Measurements from ENCODE around the gene TENM3. TPM values are rescaled to one million over a fixed set of nuclear protein-coding genes. Genes with fewer than 3 reads are reported as not detected.

TENM3 gene
- total and polyA plus RNA-seq, 2 of the 8 experiments (the other 6 are each of a cell fraction or from before 2014, with no cell fraction given) = 36.9 to 69.3 TPM

- TF ChIP-seq, protein P1, sequence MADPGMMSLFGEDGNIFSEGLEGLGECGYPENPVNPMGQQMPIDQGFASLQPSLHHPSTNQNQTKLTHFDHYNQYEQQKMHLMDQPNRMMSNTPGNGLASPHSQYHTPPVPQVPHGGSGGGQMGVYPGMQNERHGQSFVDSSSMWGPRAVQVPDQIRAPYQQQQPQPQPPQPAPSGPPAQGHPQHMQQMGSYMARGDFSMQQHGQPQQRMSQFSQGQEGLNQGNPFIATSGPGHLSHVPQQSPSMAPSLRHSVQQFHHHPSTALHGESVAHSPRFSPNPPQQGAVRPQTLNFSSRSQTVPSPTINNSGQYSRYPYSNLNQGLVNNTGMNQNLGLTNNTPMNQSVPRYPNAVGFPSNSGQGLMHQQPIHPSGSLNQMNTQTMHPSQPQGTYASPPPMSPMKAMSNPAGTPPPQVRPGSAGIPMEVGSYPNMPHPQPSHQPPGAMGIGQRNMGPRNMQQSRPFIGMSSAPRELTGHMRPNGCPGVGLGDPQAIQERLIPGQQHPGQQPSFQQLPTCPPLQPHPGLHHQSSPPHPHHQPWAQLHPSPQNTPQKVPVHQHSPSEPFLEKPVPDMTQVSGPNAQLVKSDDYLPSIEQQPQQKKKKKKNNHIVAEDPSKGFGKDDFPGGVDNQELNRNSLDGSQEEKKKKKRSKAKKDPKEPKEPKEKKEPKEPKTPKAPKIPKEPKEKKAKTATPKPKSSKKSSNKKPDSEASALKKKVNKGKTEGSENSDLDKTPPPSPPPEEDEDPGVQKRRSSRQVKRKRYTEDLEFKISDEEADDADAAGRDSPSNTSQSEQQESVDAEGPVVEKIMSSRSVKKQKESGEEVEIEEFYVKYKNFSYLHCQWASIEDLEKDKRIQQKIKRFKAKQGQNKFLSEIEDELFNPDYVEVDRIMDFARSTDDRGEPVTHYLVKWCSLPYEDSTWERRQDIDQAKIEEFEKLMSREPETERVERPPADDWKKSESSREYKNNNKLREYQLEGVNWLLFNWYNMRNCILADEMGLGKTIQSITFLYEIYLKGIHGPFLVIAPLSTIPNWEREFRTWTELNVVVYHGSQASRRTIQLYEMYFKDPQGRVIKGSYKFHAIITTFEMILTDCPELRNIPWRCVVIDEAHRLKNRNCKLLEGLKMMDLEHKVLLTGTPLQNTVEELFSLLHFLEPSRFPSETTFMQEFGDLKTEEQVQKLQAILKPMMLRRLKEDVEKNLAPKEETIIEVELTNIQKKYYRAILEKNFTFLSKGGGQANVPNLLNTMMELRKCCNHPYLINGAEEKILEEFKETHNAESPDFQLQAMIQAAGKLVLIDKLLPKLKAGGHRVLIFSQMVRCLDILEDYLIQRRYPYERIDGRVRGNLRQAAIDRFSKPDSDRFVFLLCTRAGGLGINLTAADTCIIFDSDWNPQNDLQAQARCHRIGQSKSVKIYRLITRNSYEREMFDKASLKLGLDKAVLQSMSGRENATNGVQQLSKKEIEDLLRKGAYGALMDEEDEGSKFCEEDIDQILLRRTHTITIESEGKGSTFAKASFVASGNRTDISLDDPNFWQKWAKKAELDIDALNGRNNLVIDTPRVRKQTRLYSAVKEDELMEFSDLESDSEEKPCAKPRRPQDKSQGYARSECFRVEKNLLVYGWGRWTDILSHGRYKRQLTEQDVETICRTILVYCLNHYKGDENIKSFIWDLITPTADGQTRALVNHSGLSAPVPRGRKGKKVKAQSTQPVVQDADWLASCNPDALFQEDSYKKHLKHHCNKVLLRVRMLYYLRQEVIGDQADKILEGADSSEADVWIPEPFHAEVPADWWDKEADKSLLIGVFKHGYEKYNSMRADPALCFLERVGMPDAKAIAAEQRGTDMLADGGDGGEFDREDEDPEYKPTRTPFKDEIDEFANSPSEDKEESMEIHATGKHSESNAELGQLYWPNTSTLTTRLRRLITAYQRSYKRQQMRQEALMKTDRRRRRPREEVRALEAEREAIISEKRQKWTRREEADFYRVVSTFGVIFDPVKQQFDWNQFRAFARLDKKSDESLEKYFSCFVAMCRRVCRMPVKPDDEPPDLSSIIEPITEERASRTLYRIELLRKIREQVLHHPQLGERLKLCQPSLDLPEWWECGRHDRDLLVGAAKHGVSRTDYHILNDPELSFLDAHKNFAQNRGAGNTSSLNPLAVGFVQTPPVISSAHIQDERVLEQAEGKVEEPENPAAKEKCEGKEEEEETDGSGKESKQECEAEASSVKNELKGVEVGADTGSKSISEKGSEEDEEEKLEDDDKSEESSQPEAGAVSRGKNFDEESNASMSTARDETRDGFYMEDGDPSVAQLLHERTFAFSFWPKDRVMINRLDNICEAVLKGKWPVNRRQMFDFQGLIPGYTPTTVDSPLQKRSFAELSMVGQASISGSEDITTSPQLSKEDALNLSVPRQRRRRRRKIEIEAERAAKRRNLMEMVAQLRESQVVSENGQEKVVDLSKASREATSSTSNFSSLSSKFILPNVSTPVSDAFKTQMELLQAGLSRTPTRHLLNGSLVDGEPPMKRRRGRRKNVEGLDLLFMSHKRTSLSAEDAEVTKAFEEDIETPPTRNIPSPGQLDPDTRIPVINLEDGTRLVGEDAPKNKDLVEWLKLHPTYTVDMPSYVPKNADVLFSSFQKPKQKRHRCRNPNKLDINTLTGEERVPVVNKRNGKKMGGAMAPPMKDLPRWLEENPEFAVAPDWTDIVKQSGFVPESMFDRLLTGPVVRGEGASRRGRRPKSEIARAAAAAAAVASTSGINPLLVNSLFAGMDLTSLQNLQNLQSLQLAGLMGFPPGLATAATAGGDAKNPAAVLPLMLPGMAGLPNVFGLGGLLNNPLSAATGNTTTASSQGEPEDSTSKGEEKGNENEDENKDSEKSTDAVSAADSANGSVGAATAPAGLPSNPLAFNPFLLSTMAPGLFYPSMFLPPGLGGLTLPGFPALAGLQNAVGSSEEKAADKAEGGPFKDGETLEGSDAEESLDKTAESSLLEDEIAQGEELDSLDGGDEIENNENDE (IDR thresholded peaks at IDR 0.05; ENCODE audit: insufficient replicate concordance, low read length) = no peak
- TF ChIP-seq KDM4A (IDR thresholded peaks at IDR 0.05; ENCODE audit: low read depth, low read length, severe bottlenecking) (no peak), EZH2 (IDR thresholded peaks at IDR 0.05; ENCODE audit: low read depth, low read length, severe bottlenecking) (no peak), POLR2AphosphoS5 (IDR thresholded peaks at IDR 0.05; ENCODE audit: low read depth, low read length) (no peak), ATF2 (IDR thresholded peaks at IDR 0.05; ENCODE audit: low read length) (no peak), EGR1 (IDR thresholded peaks at IDR 0.05; ENCODE audit: borderline replicate concordance, low read depth, low read length) (no peak)
Observed at GRCh38 chr4:182758273-182758672, 515.1 kb downstream of the TENM3 start (continued).
